Effector memory CD8-positive, alpha-beta T cell (primary cell): Measurements from ENCODE around the gene ADAM19.
A peak's percentile ranks its signal among the peaks of the same experiment; 100 is the strongest.

ENCODE experiments used
- ATAC-seq: fragments of 150-1000 bp; cut with Tn5 transposase; replicated peaks from 2 replicates; pipeline ENCODE4 v1.10.0; 2021; ENCODE audit warnings: mild to moderate bottlenecking, moderate library complexity
- DNase-seq, 3 experiments: peaks; one replicate each; pipeline ENCODE4 v3.0.0; 2021
- H3K27ac Mint-ChIP-seq, 2 donors: one replicate each; pipeline ENCODE4 v1.8.0; 2022; ENCODE audit warnings: mild to moderate bottlenecking in 2 of 2, mixed read lengths in 2 of 2, moderate library complexity in 2 of 2
- H3K27me3 Mint-ChIP-seq, 2 donors: one replicate each; pipeline ENCODE4 v1.8.0; 2022; ENCODE audit warnings: mixed read lengths in 2 of 2
- H3K36me3 Mint-ChIP-seq: one replicate; pipeline ENCODE4 v1.8.0; 2022; ENCODE audit warnings: mild to moderate bottlenecking, moderate library complexity, mixed read lengths; ENCODE audit not compliant: insufficient read depth
- H3K4me1 Mint-ChIP-seq, 2 donors: one replicate each; pipeline ENCODE4 v1.8.0; 2022; ENCODE audit warnings: low read depth in 2 of 2, mixed read lengths in 2 of 2
- H3K4me3 Mint-ChIP-seq, 2 donors: one replicate each; pipeline ENCODE4 v1.8.0; 2022; ENCODE audit warnings: mild to moderate bottlenecking in 2 of 2, mixed read lengths in 2 of 2, moderate library complexity in 2 of 2
- H3K9me3 Mint-ChIP-seq, 2 donors: one replicate each; pipeline ENCODE4 v1.8.0; 2022; ENCODE audit warnings: mixed read lengths in 2 of 2

Gene ADAM19

DNA sequence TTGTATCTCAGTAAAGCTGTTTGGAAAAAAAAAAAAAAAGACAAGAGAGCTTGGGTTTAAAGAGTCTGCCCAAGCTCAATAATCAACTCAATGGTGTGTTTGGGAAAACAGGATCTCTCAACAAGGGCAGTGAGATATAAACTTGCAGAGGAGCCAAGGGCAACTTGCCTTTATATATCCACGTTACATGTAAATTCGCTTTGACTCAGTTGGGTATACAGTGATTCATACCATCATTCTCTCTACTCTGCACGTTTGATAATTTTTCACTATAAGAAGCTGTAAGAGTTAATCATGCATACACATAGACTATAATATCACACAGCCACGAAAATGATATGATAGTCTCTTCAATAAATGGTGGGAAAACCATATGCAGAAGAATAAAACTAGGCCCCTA, 24.9 kb downstream of the ADAM19 start:
- Mint-ChIP-seq H3K4me3 (peak overlapping the region in 1 of 2 donors; percentile 46), H3K4me1 (peaks cover 29 to 59% of the 10 kb centered on the region in 2 donors), H3K9me3 (no peaks in the 10 kb centered on the region), H3K27me3 (no peaks in the 10 kb centered on the region), H3K36me3 (peaks cover 12% of the 10 kb centered on the region), H3K27ac (peak overlapping the region in 1 of 2 donors; percentile 62)
- DNase-seq (no peak), ATAC-seq (no peak)

DNA sequence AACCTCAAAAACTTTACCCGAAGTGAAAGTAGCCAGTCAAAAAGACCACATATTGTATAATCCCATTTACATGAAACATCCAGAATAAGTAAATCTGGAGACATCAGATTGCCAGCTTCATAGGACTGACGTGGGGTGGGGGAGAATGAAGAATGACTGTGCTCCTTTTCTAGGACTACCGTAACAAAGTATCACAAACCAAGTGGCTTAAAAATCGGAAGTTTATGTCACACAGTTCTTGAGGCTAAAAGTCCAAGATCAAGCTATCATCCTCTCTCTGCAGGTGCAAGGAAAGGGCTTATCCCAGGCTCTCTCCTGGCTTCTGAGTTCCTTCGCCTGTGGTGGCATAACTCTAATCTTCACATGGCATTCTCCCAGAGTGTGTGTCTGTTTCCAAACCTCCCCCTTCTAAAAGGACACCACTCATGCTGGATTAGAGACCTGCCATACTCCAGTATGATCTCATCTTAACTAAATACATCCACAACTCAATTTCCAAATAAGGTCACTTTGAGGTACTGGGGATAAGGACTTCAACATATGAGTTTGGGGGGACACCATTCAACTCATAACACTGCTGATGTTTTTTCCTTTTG, 25.5 kb downstream of the ADAM19 start:
- Mint-ChIP-seq H3K4me3 (peak overlapping the region; percentile 32 to 57), H3K36me3 (peaks cover 12% of the 10 kb centered on the region), H3K9me3 (no peaks in the 10 kb centered on the region), H3K4me1 (peaks cover 34 to 59% of the 10 kb centered on the region in 2 donors), H3K27ac (peak overlapping the region in 1 of 2 donors; percentile 76), H3K27me3 (no peaks in the 10 kb centered on the region)
- DNase-seq (no peak), ATAC-seq (no peak)

DNA sequence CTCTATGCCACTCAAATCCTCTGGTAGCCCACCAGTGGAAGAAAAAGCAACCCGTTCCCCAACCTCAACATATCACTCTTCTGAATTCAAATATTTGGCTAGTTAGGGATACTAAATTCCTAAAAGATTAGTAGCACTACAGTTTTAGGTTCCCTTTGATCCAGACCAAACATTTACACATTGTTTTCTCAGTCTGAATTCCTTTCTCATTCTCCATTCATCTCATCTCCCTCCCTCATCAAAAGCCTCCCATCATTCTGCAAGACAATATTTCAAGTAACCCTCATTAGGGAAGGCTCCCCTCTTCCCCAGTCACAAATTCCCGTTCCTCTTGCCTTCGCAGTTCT, 26.3 kb downstream of the ADAM19 start:
- ATAC-seq (no peak), DNase-seq (no peak)
- H3K27ac Mint-ChIP-seq: peak overlapping the region in 1 of 2 donors; percentile 76
- peaks cover 12% of the 10 kb centered on the region for H3K36me3 Mint-ChIP-seq
- H3K4me1 Mint-ChIP-seq: peaks cover 41 to 60% of the 10 kb centered on the region in 2 donors
- peak overlapping the region; percentile 32 to 57 for H3K4me3 Mint-ChIP-seq
- no peaks in the 10 kb centered on the region for H3K9me3 Mint-ChIP-seq
- H3K27me3 Mint-ChIP-seq: no peaks in the 10 kb centered on the region

DNA sequence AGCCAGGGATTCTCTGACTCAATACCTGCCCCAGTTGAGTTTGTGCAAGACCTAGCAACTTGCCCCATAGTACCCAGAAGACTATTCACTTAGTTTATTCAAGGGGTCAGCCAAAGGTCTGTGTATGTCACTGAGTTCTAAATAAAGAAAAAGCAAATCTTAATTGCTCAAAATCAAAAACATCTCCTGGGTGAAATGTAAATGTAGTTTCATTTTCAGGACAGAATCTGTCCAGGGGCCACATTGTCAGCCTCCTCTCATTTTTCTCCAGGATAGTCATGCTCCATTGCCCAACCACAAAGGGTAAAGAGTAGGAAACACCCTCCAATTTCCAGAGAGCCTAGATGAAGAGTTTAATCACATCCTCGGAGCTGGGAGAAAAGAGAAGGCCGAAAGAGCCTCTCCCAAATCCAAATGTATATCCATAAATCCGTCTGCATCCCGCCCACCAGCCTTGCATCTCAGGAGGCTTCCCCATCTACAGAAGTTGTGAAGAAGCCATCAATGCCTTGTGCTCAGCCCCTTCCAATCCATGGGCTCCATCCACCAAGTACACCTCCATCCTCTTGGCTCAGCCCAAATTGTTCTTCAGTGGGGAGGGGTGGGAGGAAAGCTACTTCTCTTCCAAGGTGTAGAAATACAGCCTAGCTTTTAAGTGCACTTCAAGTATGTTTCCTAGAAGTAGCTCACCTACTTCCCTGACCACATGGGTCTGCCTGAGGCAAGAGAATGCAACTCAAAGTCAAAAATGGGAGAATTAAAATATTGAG, 26.9 kb downstream of the ADAM19 start:
- DNase-seq: no peak
- no peaks in the 10 kb centered on the region for H3K9me3 Mint-ChIP-seq
- H3K36me3 Mint-ChIP-seq: peaks cover 9% of the 10 kb centered on the region
- peak overlapping the region in 1 of 2 donors; percentile 57 for H3K4me3 Mint-ChIP-seq
- no peak for ATAC-seq
- peak overlapping the region; percentile 75 to 76 for H3K27ac Mint-ChIP-seq
- H3K27me3 Mint-ChIP-seq: no peaks in the 10 kb centered on the region
- peaks cover 44 to 58% of the 10 kb centered on the region in 2 donors for H3K4me1 Mint-ChIP-seq

DNA sequence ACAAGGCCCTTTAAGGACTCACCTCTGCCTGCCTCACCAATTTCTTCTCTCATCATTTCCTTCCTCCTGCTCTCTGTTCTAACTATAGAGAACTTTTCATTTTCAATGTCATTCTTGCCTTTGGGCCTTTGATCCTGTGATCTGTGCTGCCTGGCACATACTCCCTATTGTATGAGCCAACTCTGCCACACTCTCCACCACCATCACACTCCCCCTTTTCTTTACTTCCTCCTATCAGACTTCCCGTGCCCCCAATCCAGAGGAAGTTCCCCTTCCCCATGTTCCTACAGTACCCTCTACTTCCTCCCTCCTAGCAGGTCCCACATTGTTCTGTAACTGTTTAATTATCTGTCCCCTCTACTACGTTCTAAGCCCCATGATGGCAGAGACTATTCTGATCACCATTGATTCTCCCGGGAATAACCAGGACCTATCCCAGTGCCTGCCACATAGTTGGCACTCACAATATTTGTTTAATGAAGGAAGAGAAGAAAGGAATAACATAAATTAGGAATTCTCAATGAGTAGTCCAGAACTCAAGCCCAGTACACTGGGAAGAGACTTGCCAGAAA, 27.5 kb downstream of the ADAM19 start:
- Mint-ChIP-seq H3K4me3 (peak overlapping the region in 1 of 2 donors; percentile 57), H3K36me3 (peaks cover 9% of the 10 kb centered on the region), H3K9me3 (no peaks in the 10 kb centered on the region), H3K27me3 (no peaks in the 10 kb centered on the region), H3K27ac (peak overlapping the region; percentile 75 to 76), H3K4me1 (peaks cover 51 to 61% of the 10 kb centered on the region in 2 donors)
- DNase-seq (no peak), ATAC-seq (no peak)

DNA sequence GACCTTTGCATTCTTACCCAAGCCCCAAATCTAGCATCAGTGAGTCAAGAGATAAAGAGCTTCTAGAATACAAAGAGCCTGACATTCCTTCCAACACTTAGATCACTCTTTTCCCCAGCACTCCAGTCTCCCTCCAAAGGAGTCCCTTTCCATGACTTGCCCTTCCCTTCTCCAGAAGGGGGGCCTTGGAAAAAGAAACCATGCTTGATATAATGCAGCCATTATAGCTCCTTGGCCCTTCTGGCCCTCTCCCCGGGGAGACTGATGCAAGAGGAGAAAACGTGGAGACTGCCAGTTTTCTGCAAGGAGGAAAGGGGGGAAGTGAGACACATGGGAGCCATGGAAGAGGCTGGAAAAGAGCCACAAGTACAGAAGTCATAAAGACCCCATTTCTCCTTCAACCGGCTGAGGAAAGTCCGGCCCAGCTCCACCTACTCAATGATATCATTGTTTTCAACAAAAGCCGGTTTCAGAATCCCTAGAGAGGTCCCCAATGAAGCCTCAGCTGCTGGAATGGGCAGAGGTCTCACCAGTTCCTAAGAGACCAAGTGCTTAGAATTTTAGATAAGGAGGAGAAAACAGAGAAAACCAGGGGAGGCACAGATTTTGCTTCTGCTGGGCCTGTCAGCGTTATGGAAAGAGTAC, 29.0 kb downstream of the ADAM19 start:
- ATAC-seq (no peak), DNase-seq (no peak)
- H3K4me3 Mint-ChIP-seq: peak overlapping the region in 1 of 2 donors; percentile 77
- peak overlapping the region; percentile 87 to 95 for H3K27ac Mint-ChIP-seq
- peaks cover 3% of the 10 kb centered on the region for H3K36me3 Mint-ChIP-seq
- H3K4me1 Mint-ChIP-seq: peaks cover 57 to 58% of the 10 kb centered on the region in 2 donors
- H3K27me3 Mint-ChIP-seq: no peaks in the 10 kb centered on the region
- H3K9me3 Mint-ChIP-seq: no peaks in the 10 kb centered on the region

DNA sequence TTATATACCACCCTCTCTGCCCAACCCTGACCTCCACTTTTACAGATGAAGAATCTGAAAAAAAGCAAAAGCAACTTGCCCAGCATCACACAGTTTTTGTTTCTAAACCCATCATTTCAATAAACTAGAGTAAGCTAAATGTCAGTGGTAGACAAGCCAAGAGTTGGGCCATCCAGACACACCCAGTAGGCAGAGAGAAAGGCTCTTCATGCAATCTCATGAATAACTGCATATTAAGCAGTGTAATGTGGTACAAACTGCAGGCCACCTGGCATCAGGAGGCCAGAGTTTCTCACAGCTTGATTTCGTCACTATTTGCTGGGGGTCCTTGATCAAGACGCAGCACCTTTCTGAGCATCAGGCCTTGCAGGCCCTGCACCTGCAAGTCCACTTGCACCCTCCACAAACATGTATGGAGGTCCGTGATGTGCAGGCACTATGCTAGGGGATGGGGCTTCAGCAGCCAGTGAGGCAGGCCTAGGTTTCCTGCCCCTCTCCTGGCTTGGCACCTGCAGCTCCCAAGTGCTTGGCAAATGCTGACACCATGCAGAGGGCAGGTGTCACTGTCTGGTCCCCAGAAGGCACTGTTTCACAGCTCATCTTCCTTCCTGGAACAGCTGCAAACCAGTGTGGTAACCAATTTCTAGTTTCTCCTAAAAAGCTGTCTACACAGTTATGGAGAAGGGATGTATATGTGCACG, 29.8 kb downstream of the ADAM19 start:
- no peak for ATAC-seq
- Mint-ChIP-seq H3K4me3 (peak overlapping the region; percentile 52 to 77), H3K9me3 (no peaks in the 10 kb centered on the region), H3K4me1 (peaks cover 62 to 66% of the 10 kb centered on the region in 2 donors), H3K27ac (peak overlapping the region; percentile 94 to 95), H3K27me3 (no peaks in the 10 kb centered on the region), H3K36me3 (peaks cover 3% of the 10 kb centered on the region)
- no peak for DNase-seq

DNA sequence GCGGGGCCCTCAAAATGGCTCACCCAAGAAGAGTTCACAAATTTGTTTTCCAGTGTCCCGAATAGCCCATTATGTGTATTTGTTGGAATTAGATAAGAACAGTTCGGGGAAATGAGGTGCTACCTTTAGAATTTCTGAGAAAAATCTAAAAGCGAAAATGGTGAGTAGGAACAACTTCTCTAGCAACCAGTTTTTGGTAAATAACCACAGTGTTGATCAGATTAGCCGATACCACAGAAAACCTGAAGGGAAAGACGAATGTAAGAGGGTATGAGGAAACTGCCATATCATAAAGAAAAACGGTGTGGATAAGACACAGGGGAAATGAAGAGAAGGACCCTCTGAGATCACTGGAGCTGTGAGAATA, 31.0 kb downstream of the ADAM19 start:
- ATAC-seq (peak; percentile 65), DNase-seq (no peak)
- Mint-ChIP-seq H3K4me3 (peak overlapping the region; percentile 52 to 77), H3K27me3 (no peaks in the 10 kb centered on the region), H3K36me3 (peaks cover 3% of the 10 kb centered on the region), H3K4me1 (peaks cover 64 to 77% of the 10 kb centered on the region in 2 donors), H3K9me3 (no peaks in the 10 kb centered on the region), H3K27ac (peak overlapping the region; percentile 94 to 95)

DNA sequence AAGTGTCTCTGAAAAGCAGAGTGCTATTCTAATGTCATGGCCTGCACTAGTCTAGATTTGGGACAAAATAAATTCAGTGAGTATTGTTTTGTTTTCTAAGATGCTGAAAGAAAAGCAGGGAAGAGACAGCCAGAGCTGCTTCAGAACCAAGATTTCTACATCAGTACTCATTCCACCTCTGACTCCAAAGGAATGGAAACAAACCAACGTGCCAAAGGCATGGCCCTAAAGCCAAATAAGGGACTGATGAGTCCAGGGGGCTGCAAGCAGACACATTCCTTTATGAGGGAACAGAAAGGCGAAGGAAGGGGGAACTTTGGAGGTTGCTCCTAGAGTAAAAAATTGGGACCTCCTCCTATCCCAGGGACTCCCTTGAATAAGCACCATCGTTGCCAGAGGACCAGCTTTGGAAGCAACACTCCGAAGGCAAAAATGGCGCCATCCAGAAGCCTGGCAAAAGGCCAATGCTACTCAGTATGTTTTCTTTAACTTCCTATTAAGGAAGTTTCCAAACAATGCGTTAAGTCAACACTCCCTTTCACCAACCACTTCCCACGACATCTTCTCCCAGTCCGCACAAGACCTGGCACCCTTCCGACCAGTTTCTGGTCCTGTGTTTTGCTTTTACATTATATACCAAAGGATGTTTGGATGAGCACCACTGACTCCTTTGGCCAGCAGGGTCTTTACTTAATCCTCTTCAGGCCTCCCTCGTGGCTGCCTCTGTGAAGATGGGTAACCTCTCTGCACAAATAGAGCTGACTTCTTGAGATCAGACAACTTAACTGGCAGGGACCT, 31.6 kb downstream of the ADAM19 start:
- H3K4me1 Mint-ChIP-seq: peaks cover 58 to 71% of the 10 kb centered on the region in 2 donors
- H3K4me3 Mint-ChIP-seq: peak overlapping the region; percentile 52 to 77
- peaks cover 3% of the 10 kb centered on the region for H3K36me3 Mint-ChIP-seq
- H3K27me3 Mint-ChIP-seq: no peaks in the 10 kb centered on the region
- peak; percentile 9 for ATAC-seq
- H3K9me3 Mint-ChIP-seq: no peaks in the 10 kb centered on the region
- peak overlapping the region; percentile 94 to 95 for H3K27ac Mint-ChIP-seq
- peak in 1 of 3 experiments; percentile 5 for DNase-seq

DNA sequence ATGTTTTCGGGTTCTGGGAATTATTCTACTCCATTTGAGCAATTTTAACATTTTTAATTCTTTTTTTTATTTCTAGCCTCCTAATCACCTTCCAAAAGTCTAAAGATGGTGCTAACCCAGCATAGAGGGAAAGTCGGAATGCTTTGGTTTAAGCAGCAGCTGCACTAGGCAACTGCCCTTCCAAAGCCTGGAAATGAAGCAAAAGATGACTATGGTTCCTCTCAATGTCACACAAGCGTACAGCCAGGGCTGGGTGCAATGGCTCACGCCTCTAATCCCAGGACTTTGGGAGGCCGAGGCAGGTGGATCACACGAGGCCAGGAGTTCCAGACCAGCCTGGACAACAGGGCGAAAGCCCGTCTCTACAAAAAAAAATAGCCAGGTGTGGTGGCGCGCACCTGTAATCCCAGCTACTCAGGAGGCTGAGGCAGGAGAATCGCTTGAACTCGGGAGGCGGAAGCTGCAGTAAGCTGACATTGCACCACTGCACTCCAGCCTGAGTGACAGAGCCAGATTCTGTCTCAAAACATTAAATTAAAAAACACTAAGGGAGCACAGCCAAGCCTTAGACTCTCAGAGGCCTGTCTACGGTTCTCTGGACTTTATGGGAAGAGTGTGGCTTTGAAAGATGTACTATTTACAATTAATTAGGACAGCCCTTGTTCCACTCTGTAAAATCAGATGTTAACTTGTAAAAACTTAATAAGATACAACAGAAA, 33.1 kb downstream of the ADAM19 start:
- H3K36me3 Mint-ChIP-seq: no peaks in the 10 kb centered on the region

DNA sequence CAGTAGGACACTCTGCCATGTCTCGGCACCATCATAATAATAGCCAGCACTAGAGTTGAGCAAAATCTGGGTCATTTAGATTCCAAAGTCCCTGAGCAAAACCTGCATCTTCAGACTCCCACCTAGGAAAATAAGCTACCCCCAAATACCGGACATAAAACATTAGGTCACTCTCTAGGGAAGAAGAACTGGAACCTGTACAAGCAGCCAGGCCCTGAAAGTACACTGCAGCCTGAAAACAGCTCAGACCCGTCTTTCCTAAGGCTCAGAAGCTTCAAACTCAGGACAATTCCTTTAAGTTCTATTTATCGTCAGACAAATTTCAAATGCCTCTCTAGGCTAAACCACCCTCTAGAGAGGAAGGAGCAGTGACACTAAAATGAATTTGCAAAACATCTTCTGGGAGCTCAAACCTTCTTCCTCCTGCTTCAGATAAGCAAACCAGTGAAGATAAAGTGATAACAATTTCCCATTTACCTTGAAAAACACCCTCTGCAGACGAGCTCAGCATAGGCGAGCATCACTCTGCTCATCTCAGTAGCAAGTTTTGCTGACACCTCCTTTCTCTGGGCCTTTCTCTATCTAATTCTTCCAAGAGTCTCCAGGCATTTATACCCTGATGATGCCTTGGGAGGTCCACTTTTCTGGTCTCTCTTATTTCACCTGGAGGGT, 34.0 kb downstream of the ADAM19 start:
- no peaks in the 10 kb centered on the region for H3K9me3 Mint-ChIP-seq
- peak; percentile 23 for ATAC-seq
- H3K36me3 Mint-ChIP-seq: no peaks in the 10 kb centered on the region
- no peaks in the 10 kb centered on the region for H3K27me3 Mint-ChIP-seq
- H3K4me3 Mint-ChIP-seq: peak overlapping the region; percentile 68 to 78
- H3K27ac Mint-ChIP-seq: peak overlapping the region; percentile 89
- H3K4me1 Mint-ChIP-seq: peaks cover 52 to 64% of the 10 kb centered on the region in 2 donors
- DNase-seq: no peak

More for the DNA sequence above, 33.1 kb downstream of the ADAM19 start:
- no peak for ATAC-seq
- no peak for DNase-seq
- peaks cover 53 to 67% of the 10 kb centered on the region in 2 donors for H3K4me1 Mint-ChIP-seq
- H3K9me3 Mint-ChIP-seq: no peaks in the 10 kb centered on the region
- H3K27ac Mint-ChIP-seq: peak overlapping the region; percentile 89
- H3K4me3 Mint-ChIP-seq: peak overlapping the region in 1 of 2 donors; percentile 68
- H3K27me3 Mint-ChIP-seq: no peaks in the 10 kb centered on the region
